ENCODE data around the gene HSF2. TPM values are rescaled to one million over a fixed set of nuclear protein-coding genes. Genes with fewer than 3 reads are reported as not detected.

The HSF2 gene
- total and polyA plus RNA-seq, 8 donors, result 2.7 to 8.6 (median 3.8) TPM

- Histone ChIP-seq H3K27me3 (no peaks in the 10 kb centered on the region), H3K36me3 (peaks cover 0 to 11% (median 3%) of the 10 kb centered on the region in 3 donors), H3K4me3 (no peak overlapping the region), H3K27ac (no peak overlapping the region), H3K9me3 (no peaks in the 10 kb centered on the region), H3K4me1 (no peaks in the 10 kb centered on the region)
- ATAC-seq, result no peak
- intact Hi-C loops (cut with DNase I), result no loop called here
- no peak for FAIRE-seq
- TF ChIP-seq CTCF (IDR thresholded peaks at IDR 0.05), result no peak
- no peak for DNase-seq
- WGBS, 2 donors, result 90 to 93% methylated on average over 3 of the region's 3 CpGs
Measured at GRCh38 chr6:122432816-122433215, 33.4 kb downstream of the HSF2 start.

GRCh38 chr6:122438975-122439374 is 39.5 kb downstream of the HSF2 start:
- no peak overlapping the region for H3K4me3 ChIP-seq
- H3K36me3 ChIP-seq, result peaks cover 0 to 35% (median 10%) of the 10 kb centered on the region in 3 donors
- no peak for DNase-seq
- intact Hi-C loops (cut with DNase I), result no loop called here
- H3K27ac ChIP-seq, result no peak overlapping the region
- 96 to 98% methylated on average over 1 of the region's 1 CpG for WGBS, 2 donors
- no peaks in the 10 kb centered on the region for H3K27me3 ChIP-seq
- FAIRE-seq, result no peak
- TF ChIP-seq CTCF (IDR thresholded peaks at IDR 0.05), result no peak
- no peaks in the 10 kb centered on the region for H3K4me1 ChIP-seq
- no peaks in the 10 kb centered on the region for H3K9me3 ChIP-seq
- peak in 1 of 4 donors; percentile 14 for ATAC-seq

- Histone ChIP-seq H3K9me3 (no peaks in the 10 kb centered on the region), H3K4me1 (no peaks in the 10 kb centered on the region), H3K4me3 (no peak overlapping the region), H3K27me3 (no peaks in the 10 kb centered on the region), H3K27ac (no peak overlapping the region), H3K36me3 (peaks cover 0 to 46% (median 14%) of the 10 kb centered on the region in 3 donors)
- no peak for FAIRE-seq
- no peak for DNase-seq
- no peak for TF ChIP-seq CTCF (IDR thresholded peaks at IDR 0.05)
- WGBS, 2 donors, result 97 to 100% methylated on average over 1 of the region's 1 CpG
- intact Hi-C loops (cut with DNase I), result no loop called here
- ATAC-seq, result no peak
Measured at GRCh38 chr6:122445274-122445673, 45.8 kb downstream of the HSF2 start.

GRCh38 chr6:122449069-122449468 is 49.6 kb downstream of the HSF2 start:
- Histone ChIP-seq H3K27ac (no peak overlapping the region), H3K4me3 (no peak overlapping the region), H3K4me1 (no peaks in the 10 kb centered on the region), H3K9me3 (no peaks in the 10 kb centered on the region), H3K36me3 (peaks cover 0 to 70% (median 24%) of the 10 kb centered on the region in 3 donors), H3K27me3 (no peaks in the 10 kb centered on the region)
- intact Hi-C loops (cut with DNase I), result no loop called here
- no peak for TF ChIP-seq CTCF (IDR thresholded peaks at IDR 0.05)
- 72 to 87% methylated on average over 1 of the region's 1 CpG for WGBS, 2 donors
- no peak for FAIRE-seq
- no peak for DNase-seq
- no peak for ATAC-seq

- ATAC-seq (no peak), DNase-seq (no peak), FAIRE-seq (no peak)
- Histone ChIP-seq H3K36me3 (peaks cover 0 to 53% (median 27%) of the 10 kb centered on the region in 3 donors), H3K4me3 (no peak overlapping the region), H3K4me1 (no peaks in the 10 kb centered on the region), H3K27me3 (no peaks in the 10 kb centered on the region), H3K27ac (no peak overlapping the region), H3K9me3 (no peaks in the 10 kb centered on the region)
- TF ChIP-seq CTCF (IDR thresholded peaks at IDR 0.05), result no peak
- intact Hi-C loops (cut with DNase I), result no loop called here
- WGBS, 2 donors, result 61 to 71% methylated on average over 1 of the region's 1 CpG
Measured at GRCh38 chr6:122452509-122452908, 53.1 kb downstream of the HSF2 start.

All from pancreas (tissue), 10 donors.